ENCODE measurements around the gene DBH. TPM values are rescaled to one million over a fixed set of nuclear protein-coding genes. Genes with fewer than 3 reads are reported as not detected.

Gene DBH
- total RNA-seq, 2 experiments from 2014 or later = not detected

DNA sequence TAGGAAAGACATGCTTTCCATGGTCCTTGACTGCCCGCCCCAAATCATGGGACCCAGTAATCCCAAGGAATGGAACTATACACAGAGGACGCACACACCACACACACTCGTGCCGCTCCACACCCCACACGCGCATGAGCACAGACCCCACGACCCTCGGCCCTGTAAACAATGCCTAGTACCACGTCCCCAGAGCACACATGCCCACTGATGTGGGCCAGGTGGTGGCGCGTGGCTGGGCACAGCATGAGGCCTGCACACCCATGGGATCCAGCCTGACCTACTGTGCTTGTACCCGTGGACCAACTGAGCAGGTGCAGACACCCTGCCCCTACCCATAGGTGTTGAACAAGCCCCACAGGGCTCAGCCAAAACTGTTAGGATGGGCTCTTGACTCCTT is 739 bp downstream of the DBH start:
- Histone ChIP-seq H3K4me1 (ENCODE audit: insufficient read depth, low read length, poor library complexity, severe bottlenecking) (no peaks in the 10 kb centered on the region), H3K79me2 (ENCODE audit: insufficient read depth, low read depth, low read length) (no peaks in the 10 kb centered on the region), H3K36me3 (ENCODE audit: insufficient read depth, low read length) (no peaks in the 10 kb centered on the region), H4K20me1 (ENCODE audit: insufficient read depth, low read length) (no peaks in the 10 kb centered on the region), H3K27ac (ENCODE audit: low read depth, low read length, poor library complexity, severe bottlenecking) (no peak overlapping the region), H3K4me3 (ENCODE audit: low read depth, low read length, poor library complexity, severe bottlenecking) (no peak overlapping the region), H3K4me2 (ENCODE audit: low read length) (no peak overlapping the region), H3K9me3 (ENCODE audit: low read length) (no peaks in the 10 kb centered on the region), H3K9me2 (ENCODE audit: insufficient read depth, low read length) (no peaks in the 10 kb centered on the region), H2AFZ (ENCODE audit: low read length) (no peak overlapping the region)
- intact Hi-C loops (cut with micrococcal nuclease; ENCODE audit: unreplicated experiment) = no loop called here
- POLR2A ChIA-PET = no interaction called here
- no TSS peak for BruUV-seq (replicated peaks)
- CTCF ChIA-PET (ENCODE audit: unreplicated experiment) = no interaction called here
- no peak for DNase-seq (ENCODE audit: low spot score)
- TF ChIP-seq, protein P1, sequence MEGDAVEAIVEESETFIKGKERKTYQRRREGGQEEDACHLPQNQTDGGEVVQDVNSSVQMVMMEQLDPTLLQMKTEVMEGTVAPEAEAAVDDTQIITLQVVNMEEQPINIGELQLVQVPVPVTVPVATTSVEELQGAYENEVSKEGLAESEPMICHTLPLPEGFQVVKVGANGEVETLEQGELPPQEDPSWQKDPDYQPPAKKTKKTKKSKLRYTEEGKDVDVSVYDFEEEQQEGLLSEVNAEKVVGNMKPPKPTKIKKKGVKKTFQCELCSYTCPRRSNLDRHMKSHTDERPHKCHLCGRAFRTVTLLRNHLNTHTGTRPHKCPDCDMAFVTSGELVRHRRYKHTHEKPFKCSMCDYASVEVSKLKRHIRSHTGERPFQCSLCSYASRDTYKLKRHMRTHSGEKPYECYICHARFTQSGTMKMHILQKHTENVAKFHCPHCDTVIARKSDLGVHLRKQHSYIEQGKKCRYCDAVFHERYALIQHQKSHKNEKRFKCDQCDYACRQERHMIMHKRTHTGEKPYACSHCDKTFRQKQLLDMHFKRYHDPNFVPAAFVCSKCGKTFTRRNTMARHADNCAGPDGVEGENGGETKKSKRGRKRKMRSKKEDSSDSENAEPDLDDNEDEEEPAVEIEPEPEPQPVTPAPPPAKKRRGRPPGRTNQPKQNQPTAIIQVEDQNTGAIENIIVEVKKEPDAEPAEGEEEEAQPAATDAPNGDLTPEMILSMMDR (conservative IDR thresholded peaks at IDR 0.05; ENCODE audit: low read length) = no peak
- no peak for TF ChIP-seq EZH2phosphoT487 (IDR thresholded peaks at IDR 0.05; ENCODE audit: borderline replicate concordance, low read depth, low read length)

DNA sequence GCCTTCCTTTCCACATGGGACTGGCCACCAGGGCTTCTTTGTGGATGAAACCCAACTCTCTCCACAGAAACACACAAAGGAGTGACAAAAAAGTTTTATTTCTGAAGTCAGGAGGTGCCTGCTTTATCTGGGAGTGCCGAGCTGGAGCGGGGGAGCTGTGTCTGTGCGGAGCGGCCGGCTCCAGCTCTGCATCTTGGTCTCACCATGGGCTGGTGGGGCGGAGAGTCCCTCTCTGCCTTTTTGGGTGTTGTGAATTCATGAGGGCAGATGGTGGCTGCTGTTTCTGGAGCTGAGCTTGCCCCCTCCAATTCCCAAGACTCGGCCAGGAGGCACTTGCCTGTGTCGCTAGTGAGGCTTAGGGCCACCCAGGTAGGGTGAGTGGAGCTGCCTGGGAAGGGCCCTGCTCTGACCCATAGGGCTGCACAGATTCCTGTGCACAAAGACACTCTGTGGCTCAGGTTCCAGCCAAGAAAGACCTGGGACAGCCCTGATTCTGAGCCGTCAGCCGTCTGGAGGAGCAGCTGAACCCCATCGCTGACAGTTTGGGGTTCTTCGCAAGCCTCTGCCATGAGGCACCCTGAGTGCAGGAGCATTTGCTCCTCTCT is 1.4 kb downstream of the DBH start:
- no peaks in the 10 kb centered on the region for H3K4me1 ChIP-seq (ENCODE audit: insufficient read depth, low read length, poor library complexity, severe bottlenecking)
- POLR2A ChIA-PET = no interaction called here
- H3K4me2 ChIP-seq (ENCODE audit: low read length) = no peak overlapping the region
- H3K9me2 ChIP-seq (ENCODE audit: insufficient read depth, low read length) = no peaks in the 10 kb centered on the region
- CTCF ChIA-PET (ENCODE audit: unreplicated experiment) = no interaction called here
- H4K20me1 ChIP-seq (ENCODE audit: insufficient read depth, low read length) = no peaks in the 10 kb centered on the region
- H3K27ac ChIP-seq (ENCODE audit: low read depth, low read length, poor library complexity, severe bottlenecking) = no peak overlapping the region
- no peaks in the 10 kb centered on the region for H3K79me2 ChIP-seq (ENCODE audit: insufficient read depth, low read depth, low read length)
- no peak for TF ChIP-seq EZH2phosphoT487 (IDR thresholded peaks at IDR 0.05; ENCODE audit: borderline replicate concordance, low read depth, low read length)
- TF ChIP-seq, protein P1 (conservative IDR thresholded peaks at IDR 0.05; ENCODE audit: low read length) = no peak
- no peak overlapping the region for H3K4me3 ChIP-seq (ENCODE audit: low read depth, low read length, poor library complexity, severe bottlenecking)
- no peaks in the 10 kb centered on the region for H3K36me3 ChIP-seq (ENCODE audit: insufficient read depth, low read length)
- intact Hi-C loops (cut with micrococcal nuclease; ENCODE audit: unreplicated experiment) = no loop called here
- no peak overlapping the region for H2AFZ ChIP-seq (ENCODE audit: low read length)
- BruUV-seq (replicated peaks) = no TSS peak
- no peak for DNase-seq (ENCODE audit: low spot score)
- no peaks in the 10 kb centered on the region for H3K9me3 ChIP-seq (ENCODE audit: low read length)

DNA sequence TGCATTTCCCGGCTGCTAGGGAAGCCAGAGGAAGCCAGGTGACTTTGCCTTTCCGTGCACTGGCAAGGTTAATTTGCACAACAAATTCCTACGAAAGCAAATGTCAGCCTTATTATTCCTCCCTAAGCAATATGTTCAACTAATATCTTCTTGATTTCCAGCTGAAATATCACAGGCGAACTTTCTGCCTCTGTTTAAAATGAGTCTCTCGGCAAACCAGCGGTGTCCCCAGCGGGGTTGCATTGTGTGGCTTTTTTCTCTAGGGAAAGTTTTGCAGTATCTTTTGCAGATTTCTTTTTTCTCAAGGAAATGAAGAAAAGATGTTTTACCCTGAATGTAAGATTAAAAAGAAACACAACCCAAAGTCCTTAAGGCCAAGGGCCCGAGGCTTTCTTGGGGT is 1.9 kb downstream of the DBH start:
- H3K9me3 ChIP-seq (ENCODE audit: low read length) = no peaks in the 10 kb centered on the region
- H3K79me2 ChIP-seq (ENCODE audit: insufficient read depth, low read depth, low read length) = no peaks in the 10 kb centered on the region
- H3K4me2 ChIP-seq (ENCODE audit: low read length) = no peak overlapping the region
- ChIA-PET POLR2A (interaction anchor here (1.2 kb wide), 1 partner anchor 19 kb away, joined by 3 read pairs; no protein-coding TSS in a partner anchor), CTCF (ENCODE audit: unreplicated experiment) (no interaction called here)
- no peak overlapping the region for H3K27ac ChIP-seq (ENCODE audit: low read depth, low read length, poor library complexity, severe bottlenecking)
- TF ChIP-seq, protein P1 (conservative IDR thresholded peaks at IDR 0.05; ENCODE audit: low read length) = no peak
- no peak for TF ChIP-seq EZH2phosphoT487 (IDR thresholded peaks at IDR 0.05; ENCODE audit: borderline replicate concordance, low read depth, low read length)
- no peak overlapping the region for H3K4me3 ChIP-seq (ENCODE audit: low read depth, low read length, poor library complexity, severe bottlenecking)
- no TSS peak for BruUV-seq (replicated peaks)
- no peaks in the 10 kb centered on the region for H3K4me1 ChIP-seq (ENCODE audit: insufficient read depth, low read length, poor library complexity, severe bottlenecking)
- intact Hi-C loops (cut with micrococcal nuclease; ENCODE audit: unreplicated experiment) = no loop called here
- no peak overlapping the region for H2AFZ ChIP-seq (ENCODE audit: low read length)
- DNase-seq (ENCODE audit: low spot score) = no peak
- H3K36me3 ChIP-seq (ENCODE audit: insufficient read depth, low read length) = no peaks in the 10 kb centered on the region
- H4K20me1 ChIP-seq (ENCODE audit: insufficient read depth, low read length) = no peaks in the 10 kb centered on the region
- no peaks in the 10 kb centered on the region for H3K9me2 ChIP-seq (ENCODE audit: insufficient read depth, low read length)
